NCI-H1694 treated with DMSO at 0.1 percent for 48 hours (cell line): ENCODE measurements around the gene NRN1.
A peak's percentile ranks its signal among the peaks of the same experiment; 100 is the strongest.
"Not testable (repeated sequence)": the region's sequence is repeated elsewhere in the genome, so short reads cannot be mapped to it uniquely, and the experiment has no call there.

Source experiments
- DNase-seq: peaks from one replicate; lab custom pipeline; 2025; lab: John Stamatoyannopoulos, UW

Gene NRN1, protein sequence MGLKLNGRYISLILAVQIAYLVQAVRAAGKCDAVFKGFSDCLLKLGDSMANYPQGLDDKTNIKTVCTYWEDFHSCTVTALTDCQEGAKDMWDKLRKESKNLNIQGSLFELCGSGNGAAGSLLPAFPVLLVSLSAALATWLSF

DNA sequence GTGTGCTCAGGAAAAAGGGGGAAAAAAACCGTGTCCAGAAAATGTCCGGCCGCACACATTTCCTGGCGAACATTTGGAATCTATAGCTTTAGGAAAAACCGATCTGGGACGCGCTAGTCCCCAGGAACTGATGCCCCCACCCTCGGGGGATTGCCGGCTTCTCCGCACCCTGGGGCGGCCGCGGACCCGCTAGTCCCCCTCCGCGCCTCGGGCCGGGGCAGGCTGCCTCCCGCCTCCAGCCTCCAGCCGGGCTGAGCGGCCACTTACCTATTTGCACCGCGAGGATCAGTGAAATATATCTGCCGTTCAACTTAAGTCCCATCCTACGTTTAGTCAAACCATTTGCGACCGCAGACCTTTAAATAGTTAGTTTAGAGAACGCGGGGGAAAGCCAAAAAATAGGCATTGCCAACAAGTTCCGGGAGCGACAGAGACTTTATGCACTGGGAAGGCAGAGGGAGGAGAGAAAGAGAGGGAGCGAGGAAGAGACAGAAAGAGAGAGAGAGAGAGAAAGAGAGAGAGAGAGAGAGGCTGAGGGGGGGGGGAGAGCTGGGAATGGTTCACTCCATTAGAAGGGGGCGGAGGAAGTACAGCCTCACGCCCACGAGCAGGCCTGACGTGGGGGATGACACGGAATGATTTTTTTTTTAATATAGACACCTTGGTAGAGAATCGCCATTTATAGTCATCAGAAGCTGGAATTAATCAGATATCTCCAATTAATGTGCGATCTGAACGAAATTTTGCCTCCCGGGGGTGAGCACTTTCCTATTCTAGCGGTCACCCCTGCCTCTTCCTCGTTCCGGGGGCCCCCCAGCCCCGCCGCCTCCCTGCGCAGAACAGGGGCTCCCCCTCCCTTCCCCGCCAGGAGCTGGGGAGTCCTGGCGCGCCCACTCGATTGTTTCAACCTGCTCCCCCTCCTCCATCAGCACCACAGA lies at the start of gene NRN1:
TSS of gene NRN1 (minus strand) at position 498 of the 938 bp plus-strand sequence. CDS start at position 322, 176 bp downstream.
- peak; percentile 52 for DNase-seq

DNA sequence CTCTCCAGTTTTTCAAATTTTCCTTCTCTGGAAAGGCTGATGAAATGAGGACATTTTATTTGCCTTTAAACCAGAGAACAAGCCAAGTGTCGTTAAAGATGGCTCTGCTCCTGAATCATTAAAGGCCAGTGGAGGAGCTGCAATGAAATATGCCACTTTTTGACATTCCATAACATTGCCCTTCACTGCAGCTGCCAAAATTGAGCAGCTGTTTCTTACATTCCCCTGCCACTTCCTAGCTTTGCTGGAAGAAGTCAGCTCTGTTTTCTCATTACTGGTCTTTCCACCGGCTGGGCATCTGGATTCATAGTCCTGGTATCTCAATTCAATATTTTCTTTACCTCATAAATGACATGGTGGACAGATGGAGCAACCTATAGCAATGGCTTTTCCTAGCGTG lies 45.5 kb upstream of the NRN1 start:
- no peak for DNase-seq

DNA sequence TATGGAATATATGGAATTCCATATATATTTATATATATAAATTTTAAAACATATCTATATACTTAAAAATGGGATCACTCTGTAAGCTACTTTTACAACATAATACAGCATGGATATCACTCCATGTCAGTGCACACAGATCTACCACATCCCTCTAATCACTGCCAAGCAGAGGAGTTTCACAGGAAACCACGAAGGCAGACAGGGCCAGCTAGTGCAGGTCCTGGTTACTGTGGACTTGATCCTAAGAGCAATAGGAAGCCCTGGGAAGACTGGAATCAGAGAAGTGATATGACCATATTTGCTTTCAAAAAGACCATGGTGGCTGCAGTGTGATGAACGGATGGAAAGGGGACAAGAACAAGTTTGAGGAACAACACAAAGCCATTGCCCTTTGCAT lies 40.0 kb upstream of the NRN1 start:
- DNase-seq: no peak

DNA sequence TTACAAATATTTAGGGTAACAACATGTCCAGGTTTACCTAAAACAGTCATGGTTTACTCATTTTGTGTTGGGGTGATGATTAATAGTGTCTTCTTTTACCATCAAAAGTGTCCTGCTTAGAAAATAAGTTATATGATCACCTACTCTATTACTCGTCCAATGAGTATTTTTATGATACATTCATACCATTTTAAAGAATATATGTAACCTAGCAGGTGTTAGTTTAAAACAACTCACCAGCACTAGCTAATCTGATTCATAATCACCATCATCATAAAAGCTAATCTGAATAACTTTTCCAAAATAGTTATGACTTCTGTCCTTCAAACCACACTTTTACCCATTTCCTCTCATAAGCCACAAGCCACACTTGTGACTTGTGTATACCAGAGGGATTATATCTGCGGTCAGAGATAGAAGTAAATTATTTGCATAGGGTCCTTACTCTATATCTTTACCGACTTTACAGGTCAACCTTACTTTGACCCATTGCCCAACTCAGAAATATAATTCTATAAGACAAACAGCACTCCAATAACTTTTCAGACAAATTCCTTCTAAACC lies 33.3 kb upstream of the NRN1 start:
- no peak for DNase-seq

DNA sequence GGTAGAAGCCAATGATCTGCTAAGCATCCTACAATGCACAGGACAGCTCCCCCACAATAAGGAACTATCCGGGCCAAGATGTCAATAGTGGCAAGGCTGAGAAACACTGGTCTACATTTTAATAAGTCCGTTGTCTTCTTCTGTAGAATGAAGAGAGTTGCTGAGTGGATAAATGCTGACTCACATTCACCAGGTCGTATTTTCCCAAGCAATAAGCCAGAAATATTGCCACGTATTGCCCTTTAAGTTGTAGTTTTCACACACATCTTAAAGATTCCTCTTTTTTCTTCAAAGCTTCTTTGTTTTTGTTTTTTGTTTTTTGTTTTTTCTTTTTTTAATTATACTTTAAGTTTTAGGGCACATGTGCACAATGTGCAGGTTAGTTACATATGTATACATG lies 30.5 kb upstream of the NRN1 start:
- DNase-seq: no peak

DNA sequence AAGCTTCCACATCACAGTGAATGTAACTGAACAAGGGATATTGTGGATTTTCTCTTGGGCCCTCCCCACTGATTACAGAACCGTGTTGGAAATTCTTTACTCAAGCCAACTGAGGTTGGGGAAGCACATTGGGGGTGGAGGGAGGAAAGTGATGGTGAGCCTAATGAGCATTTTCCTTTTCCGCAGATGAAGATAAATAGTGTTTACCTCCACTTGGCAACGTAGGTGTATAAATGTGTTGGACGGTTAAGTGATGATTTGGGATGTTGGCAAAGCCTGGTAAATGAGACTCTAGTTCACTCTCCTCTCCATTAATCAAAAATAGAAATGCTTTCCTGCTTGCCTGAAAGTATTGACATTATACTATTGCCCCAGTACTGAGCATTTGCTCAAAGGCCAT lies 27.1 kb upstream of the NRN1 start:
- no peak for DNase-seq

DNA sequence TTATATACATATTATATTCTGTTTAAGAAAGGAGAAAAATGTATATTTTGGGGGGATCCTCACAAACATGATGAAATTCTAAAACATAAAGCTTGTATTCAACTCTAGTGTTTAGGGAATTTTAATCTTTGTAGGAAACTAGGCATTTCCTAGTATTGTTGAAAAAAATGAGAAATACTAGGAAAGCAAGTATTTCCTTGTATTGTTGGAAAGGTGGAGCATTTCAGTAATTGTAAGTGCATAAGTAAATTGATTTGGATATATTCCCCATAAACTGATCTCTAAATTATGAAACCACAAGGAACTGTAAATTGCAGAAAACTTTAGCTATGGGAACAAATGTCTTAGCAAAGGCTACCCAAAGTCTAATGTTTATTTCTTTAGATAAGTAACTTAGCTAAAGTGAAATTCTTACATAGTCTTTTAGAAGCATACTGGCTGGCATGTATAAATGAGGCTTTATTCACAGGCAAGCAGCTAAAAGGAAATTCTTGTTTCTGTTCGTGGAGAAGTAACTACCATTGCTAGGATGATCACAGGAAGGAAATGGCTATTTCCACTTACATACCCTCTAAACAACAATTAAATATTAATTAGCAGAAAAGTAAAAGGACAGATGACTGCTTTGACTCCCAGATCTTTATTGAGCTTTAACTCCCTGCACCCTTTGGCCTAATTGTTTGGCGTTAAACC lies 19.9 kb upstream of the NRN1 start:
- DNase-seq: no peak

DNA sequence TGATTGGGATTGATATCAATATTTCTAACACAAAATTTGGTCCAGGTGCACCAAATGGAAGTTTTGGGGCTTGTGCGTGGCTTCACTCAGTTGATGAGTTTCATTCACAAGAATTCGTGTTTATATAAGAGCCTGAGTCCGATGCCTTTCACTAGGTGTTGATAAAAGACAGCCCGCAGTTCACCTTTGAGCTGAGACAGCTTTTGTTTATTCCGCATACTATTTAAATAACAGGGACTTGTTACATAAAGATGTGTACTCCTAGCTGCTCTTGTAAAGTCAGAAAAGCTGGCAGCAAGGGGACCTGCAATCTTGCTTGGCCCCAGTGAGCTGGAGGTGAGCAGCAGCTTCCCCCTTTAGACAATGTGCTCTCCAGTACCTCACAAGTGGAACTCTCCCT lies 19.0 kb upstream of the NRN1 start:
- no peak for DNase-seq

DNA sequence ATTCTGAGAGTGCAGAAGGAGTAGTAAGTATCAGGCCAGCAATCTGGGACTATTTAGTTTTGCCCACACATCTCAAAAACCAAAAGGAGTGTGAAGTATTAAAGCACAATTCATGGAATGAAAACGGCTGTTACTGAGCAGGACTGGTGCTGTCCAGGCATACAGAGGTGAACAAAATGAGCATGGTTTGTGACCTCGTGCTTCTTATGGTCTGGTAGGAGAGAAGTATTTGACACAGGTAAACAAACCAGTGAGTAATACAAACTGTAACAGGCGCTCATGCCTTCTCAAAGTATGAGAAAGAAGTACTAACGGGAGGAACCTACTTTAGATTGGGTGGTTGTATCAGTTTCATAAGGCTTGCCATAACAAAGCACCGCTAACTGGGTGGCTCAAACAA lies 17.5 kb upstream of the NRN1 start:
- no peak for DNase-seq

DNA sequence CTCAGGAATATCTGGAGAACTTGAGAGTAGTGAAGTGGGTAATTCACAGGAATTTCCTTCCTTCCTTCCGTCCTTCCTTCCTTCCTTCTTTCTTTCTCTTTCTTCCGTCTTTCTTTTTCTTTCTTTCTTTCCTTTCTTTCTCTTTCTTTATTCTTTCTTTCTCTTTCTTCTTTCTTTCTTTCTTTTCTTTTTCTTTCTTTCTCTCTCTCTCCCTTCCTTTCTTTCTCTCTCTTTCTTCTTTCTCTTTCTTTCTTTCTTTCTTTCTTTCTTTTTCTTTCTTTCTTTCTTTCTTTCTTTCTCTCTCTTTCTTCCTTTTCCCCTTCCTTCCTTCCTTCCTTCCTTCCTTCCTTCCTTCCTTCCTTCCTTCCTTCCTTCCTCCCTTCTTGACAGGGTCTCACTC lies 16.1 kb upstream of the NRN1 start:
- not testable (repeated sequence) for DNase-seq

DNA sequence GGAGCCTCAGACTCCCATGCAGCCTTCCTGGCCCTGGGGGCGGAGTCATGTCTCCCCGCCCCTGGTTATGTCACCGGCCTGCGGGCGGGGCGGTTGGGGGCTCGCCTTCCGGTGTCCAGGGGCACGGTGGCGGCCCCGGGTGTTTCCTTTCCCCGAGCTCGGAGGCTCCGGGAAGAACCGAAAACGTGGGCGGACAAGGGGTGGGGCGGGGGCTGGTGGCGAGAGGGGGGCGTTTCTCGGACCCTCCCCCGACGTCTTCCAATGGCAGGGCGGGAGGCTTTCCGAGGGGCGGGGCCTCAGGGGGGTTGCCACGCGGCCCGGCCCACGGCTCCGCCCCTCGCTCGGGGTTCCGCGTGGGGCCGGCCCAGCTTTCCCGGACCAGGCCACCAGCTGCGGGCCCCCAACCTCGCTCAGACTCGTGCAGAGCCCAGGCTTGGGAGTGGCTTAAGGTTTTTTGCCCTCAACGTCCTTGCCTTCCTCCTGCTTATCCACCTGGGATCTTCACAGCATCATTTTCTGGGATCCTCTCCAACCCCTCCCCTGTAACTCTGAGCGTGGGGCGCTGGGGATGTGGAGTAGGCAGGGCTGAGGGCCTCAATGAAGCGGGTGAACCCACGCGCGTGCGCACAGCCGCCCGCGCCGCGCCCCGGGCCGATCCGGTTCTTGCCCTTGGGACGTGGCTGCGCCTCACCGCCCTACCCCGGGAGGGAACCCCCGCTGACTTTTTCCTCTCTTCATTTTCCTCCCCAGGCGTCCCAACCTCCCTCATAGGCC lies 2.1 kb upstream of the NRN1 start:
- peak; percentile 80 for DNase-seq

DNA sequence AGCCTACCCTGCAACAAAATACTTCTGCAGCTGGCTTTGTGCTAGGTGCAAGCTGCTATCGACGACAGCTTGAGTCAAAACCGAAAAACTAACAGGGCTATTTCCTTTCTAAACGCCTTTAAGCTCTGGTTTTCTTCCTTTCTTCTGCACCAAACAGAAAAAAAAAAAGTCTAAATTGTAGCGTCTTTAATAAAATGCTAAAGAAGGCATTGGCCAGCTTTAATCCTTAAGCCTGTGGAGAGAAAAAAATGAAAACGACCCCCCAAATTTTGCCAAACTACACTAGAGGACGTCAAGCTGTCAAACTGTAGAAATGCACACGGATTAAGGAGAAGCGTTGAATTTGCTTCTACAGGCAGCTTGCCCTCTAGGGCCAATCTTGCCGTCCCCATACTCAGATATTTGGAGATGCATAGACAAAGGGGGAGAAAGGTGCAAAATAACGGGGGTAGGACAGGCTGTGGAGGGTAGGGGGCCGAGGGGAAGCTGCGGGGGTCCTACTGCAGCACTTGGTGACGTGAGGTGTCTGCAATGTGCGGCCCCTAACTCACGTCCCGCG lies 1.4 kb upstream of the NRN1 start:
- DNase-seq: no peak

DNA sequence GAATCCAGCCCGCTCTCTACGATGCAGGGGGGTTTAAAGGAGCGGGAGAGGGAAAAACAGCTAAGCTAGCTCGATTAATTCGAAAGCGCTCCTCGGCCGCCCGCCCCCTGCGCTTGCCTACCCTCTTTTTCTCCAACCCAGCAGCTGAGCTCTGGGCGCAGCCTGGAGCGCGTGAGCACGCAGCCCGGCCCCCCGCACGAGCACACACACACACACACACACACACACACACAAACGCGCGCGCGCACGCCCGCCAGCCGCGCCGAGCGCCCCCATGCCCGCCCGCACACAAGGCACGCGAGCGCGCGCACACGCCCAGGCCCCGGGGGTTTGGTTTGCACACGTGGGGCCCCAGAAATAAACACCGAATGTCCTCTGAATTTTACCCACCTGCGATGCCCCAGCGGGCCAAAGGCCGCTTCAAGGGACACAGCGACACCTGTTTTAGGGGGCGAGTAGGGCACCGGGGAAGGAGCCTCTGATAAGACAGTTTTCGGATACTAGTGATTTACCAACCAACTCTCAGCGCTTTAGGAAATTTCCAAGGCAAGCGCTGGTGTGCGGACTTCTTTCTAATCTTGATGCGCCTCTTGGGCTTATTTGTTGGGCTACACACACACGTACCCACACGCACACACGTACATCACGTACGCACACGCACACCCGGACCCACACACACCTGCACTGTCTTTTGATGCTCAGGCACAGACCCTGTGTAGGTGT lies 802 bp upstream of the NRN1 start:
- DNase-seq: peak; percentile 54

DNA sequence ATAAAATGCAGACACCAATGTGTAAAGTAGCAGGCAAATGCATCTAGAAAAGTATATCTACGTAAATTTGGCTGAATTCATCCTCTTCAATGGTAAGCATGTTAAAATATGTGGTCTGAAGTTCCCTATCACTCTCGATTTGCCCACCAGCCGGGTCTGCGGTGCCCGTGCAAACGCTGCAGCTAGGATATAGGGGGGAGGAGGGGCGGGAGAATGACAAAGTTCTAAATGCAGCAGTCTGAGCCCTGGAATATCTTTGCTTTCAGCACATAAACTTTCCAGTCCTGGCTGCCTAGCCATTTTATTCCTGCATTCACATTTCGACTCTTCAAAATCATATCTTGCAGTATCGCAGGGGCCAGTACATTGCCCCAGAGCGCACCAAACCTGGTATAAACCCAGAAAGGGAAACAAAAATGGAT lies 708 bp downstream of the NRN1 start:
- DNase-seq: no peak

DNA sequence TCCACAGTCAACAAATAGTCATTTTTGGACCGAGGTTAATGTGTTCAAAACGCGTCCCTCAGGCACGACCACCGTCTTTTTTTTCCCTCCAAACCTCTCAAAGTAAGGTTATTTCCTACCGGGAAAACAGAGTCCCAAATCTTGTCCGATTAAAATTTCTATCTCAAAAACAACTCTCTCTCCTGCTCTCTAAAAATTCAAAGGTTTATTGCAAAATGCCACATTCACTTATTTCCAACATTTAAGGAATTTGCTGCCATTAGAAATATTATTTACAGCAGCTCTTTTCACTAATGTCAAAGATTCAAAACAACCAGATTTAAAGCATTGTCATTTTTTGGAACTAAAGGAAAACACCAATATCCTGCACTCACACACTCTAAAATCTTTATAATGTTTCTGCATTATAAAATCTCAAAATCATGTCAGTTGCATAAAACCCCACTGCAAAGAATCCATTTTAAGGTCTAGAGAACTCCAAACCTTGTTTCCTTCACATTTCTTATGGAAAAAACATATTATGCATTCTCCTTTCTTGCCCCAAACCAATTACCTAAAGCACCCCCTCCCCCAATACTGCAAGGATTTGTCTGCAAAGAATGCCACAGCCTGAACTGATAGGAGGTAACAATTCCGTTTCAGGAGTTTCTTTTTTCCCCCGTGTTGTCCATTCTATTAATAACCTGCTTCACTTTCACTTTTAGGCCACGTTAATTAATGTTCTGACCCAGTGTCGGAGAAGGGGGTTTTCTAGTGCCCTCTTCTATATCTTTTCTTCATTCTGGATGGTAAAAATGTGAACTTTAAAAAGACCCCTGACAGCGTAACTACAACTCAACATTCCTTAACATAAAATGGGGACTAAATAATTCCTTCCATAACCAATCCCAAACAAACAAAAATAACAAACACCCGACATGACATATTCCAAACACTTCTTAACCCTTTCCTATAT lies 1.4 kb downstream of the NRN1 start:
- no peak for DNase-seq

DNA sequence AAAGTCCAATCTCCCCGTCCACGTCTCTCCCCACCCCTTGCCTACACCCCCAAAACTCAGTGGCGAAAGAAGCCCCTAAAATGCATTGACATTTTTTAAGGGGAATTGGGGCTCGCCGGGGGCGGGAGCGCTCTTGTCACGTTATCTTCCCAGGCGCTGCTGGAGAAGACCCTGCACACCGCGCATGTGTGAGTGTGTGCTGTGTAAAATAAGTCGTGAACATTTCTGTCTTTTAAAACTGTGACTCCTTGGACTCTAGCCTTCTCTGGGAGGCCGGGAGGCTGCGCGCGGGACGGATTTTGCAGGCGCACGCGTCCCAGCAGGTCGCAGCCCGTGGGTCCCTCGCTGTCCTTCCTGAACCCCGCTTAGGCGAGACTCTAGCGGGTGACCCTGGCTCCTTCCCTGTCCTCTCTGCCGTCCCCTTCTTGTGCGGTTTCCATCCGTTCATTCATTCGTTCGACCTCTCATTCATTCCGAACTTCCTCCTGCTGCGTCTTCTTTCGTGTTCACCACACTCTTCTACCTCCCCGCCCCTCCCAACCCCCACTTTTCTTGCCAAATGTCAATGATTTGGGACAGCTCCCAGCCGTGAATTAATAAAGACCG lies 2.2 kb downstream of the NRN1 start:
- no peak for DNase-seq

DNA sequence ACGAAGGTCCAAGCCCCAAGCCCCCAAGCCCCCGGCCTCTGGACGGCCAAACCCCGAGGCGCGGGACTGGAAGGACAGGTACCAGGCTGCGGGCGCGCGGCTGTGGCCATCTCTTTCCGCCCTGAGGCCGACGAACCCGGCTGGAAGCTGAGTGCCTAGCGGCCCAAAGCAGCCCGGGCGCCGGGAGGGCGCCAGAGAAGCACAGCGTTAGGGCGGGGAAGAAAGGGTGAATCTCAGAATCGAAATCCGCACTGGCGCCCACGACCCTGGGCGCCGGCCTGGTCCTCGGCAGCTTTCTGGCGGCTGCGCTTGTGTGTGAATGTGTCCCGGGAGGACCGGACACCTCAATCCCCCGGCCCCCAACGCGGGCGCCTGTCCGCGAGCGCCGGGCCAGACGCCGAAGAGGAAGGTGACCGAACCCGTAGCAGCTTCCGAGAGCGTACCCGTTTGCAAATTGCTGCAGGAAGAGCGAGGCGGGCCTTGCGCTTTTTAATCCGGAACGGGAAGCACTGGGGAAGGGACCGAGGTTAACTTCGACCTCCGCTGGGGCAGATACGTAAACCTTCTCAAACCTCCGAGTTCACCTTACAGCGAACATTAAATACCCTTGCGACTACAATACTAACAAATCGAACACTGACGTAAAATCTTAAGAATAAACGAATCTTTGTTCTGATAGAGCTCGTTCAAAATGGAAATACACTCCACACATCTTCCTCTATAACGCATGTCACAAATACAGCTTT lies 2.9 kb downstream of the NRN1 start:
- no peak for DNase-seq

DNA sequence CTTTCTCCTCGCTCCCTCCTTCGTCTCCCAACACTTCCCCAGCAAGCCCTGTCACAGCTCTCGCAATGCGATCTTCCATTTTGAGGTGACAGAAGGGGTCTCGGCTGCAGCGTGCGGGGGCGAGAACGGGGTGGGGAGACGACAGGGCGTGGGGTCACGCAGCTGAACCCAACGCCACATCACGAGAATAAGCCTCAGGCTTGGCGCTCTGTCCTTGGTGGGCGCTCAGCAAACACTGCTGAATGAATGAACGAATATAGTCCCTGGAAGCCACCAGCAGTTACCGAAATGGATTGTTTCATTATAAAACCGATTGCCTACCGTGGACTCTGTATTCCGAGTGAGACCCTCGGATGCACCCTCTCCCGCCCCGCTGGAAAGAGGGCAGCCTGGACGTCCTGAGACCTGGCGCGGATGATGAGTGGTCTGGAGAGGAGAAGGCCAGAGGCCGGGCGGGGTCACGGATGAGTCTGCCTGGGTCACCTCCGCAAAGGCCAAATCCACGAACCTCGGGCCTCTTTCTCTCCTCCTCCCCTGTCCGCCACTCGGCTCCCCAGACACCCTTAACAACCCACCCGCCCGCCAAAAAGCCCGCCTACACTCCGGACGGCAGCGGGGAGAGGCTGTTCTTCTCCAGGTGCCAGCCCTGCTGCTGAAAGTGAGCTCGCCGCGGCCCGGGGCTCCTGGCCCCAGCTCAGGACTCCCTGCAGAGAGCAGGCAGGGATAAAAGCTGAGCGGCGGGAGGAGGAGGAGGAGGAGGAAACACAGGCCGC lies 3.7 kb downstream of the NRN1 start:
- DNase-seq: no peak
